B cell (primary cell): ENCODE data around the gene BAK1. TPM values are rescaled to one million over a fixed set of nuclear protein-coding genes. Genes with fewer than 3 reads are reported as not detected.

ENCODE experiments used
- ATAC-seq: fragments of 200-7000 bp; cut with Tn5 transposase; one replicate; pipeline ENCODE4 v1.10.0; 2021; ENCODE audit warnings: low read depth, mild to moderate bottlenecking, moderate number of reproducible peaks, moderate library complexity
- CTCF ChIA-PET: fragments of 350-600 bp; sonication (Branson Sonifier 250); formaldehyde crosslinking; loops from one replicate; lab custom pipeline; 2021; ENCODE audit warnings: antibody characterized with exemption, inconsistent platforms; lab: Charles Lee
- POLR2A ChIA-PET: fragments of 350-600 bp; sonication (Branson Sonifier 250); formaldehyde crosslinking; loops from one replicate; lab custom pipeline; 2021; ENCODE audit warnings: antibody characterized with exemption; lab: Charles Lee
- DNase-seq: peaks from one replicate; pipeline ENCODE4 v3.0.0; 2013
- H2AFZ ChIP-seq: 2 replicates; pipeline ENCODE4 v1.6.1; 2012; ENCODE audit warnings: mild to moderate bottlenecking, low read depth, low read length; ENCODE audit not compliant: insufficient read depth, poor library complexity, severe bottlenecking
- H3K27ac ChIP-seq, 2 donors: 1 replicate in 1 of 2; 2 replicates in 1 of 2; pipeline ENCODE4 v1.5.1; 2012 to 2013; ENCODE audit warnings: low read length in 2 of 2, mild to moderate bottlenecking in 2 of 2, moderate library complexity in 1 of 2
- H3K27me3 ChIP-seq, 4 experiments: fragments of 200-600 bp in 1 of 4; sonication (generic) in 1 of 4; replicated peaks in 1 of 4; 1 replicate in 2 of 4; 2 replicates in 2 of 4; pipeline versions ENCODE4 v1.6.1 to v1.7.0; 2013 to 2016; ENCODE audit warnings: low read length in 3 of 4, mild to moderate bottlenecking in 2 of 4, mixed read lengths in 1 of 4, moderate library complexity in 1 of 4; ENCODE audit not compliant: insufficient read depth in 4 of 4, control insufficient read depth in 3 of 4; ENCODE audit errors: control extremely low read depth in 1 of 4
- H3K36me3 ChIP-seq, 2 experiments: replicated peaks in 1 of 2; 1 replicate in 1 of 2; 2 replicates in 1 of 2; pipeline versions ENCODE4 v1.6.1 to v1.7.1; 2013; ENCODE audit warnings: low read length in 1 of 2; ENCODE audit not compliant: insufficient read depth in 2 of 2, control insufficient read depth in 1 of 2; ENCODE audit errors: control extremely low read depth in 1 of 2, extremely low read depth in 1 of 2
- H3K4me1 ChIP-seq, 2 donors: fragments of 200-600 bp in 1 of 2; sonication (generic) in 1 of 2; 1 replicate in 1 of 2; 2 replicates in 1 of 2; pipeline versions ENCODE4 v1.5.1 to v1.6.1; 2013 to 2017; ENCODE audit warnings: low read length in 2 of 2; ENCODE audit not compliant: control insufficient read depth in 2 of 2, insufficient read depth in 2 of 2
- H3K4me2 ChIP-seq: replicated peaks from 2 replicates; pipeline ENCODE3; 2012; ENCODE audit warnings: mild to moderate bottlenecking, low read depth, low read length; ENCODE audit not compliant: poor library complexity, severe bottlenecking
- H3K4me3 ChIP-seq, 5 experiments: fragments of 200-600 bp in 1 of 5; sonication (generic) in 1 of 5; 1 replicate in 3 of 5; 2 replicates in 2 of 5; pipeline versions ENCODE4 v1.5.1 to v1.7.0; 2011 to 2016; ENCODE audit warnings: low read length in 4 of 5, mild to moderate bottlenecking in 4 of 5, low read depth in 2 of 5, control low read depth in 1 of 5, moderate library complexity in 1 of 5; ENCODE audit not compliant: insufficient read depth in 1 of 5; ENCODE audit errors: control extremely low read depth in 1 of 5, extremely low read depth in 1 of 5
- H3K79me2 ChIP-seq: fragments of 200-600 bp; sonication (generic); one replicate; pipeline ENCODE4 v1.6.0; 2016; ENCODE audit warnings: low read length; ENCODE audit not compliant: control insufficient read depth, insufficient read depth
- H3K9ac ChIP-seq: fragments of 200-600 bp; sonication (generic); 2 replicates; pipeline ENCODE4 v1.6.1; 2017; ENCODE audit warnings: mild to moderate bottlenecking, low read length, moderate library complexity
- H3K9me3 ChIP-seq, 3 donors: one replicate each; pipeline versions ENCODE4 v1.6.1 to v1.7.1; 2013; ENCODE audit warnings: low read length in 2 of 3; ENCODE audit not compliant: control insufficient read depth in 2 of 3, insufficient read depth in 1 of 3; ENCODE audit errors: control extremely low read depth in 1 of 3
- H4K20me1 ChIP-seq: 2 replicates; pipeline ENCODE4 v1.6.0; 2012; ENCODE audit warnings: mild to moderate bottlenecking, low read length; ENCODE audit not compliant: insufficient read depth, control insufficient read depth, poor library complexity, severe bottlenecking
- H3K27ac Mint-ChIP-seq: one replicate; pipeline ENCODE4 v1.8.0; 2021; ENCODE audit warnings: mixed read lengths
- H3K27me3 Mint-ChIP-seq: one replicate; pipeline ENCODE4 v1.8.0; 2021; ENCODE audit warnings: mixed read lengths
- H3K4me1 Mint-ChIP-seq: one replicate; pipeline ENCODE4 v1.8.0; 2021; ENCODE audit warnings: mixed read lengths
- H3K4me3 Mint-ChIP-seq: one replicate; pipeline ENCODE4 v1.8.0; 2021; ENCODE audit warnings: mixed read lengths
- H3K9me3 Mint-ChIP-seq: one replicate; pipeline ENCODE4 v1.8.0; 2022; ENCODE audit warnings: mixed read lengths; ENCODE audit not compliant: insufficient read depth
- EZH2 ChIP-seq: IDR thresholded peaks from 2 replicates; pipeline ENCODE4 v1.6.1; 2012; ENCODE audit warnings: borderline replicate concordance, low read depth, mild to moderate bottlenecking, moderate library complexity, low read length; ENCODE audit not compliant: insufficient read depth, poor library complexity, severe bottlenecking
- WGBS: methylation state at CpG from one replicate; pipeline ENCODE4 v1.1.5; 2013; ENCODE audit warnings: missing lambda C conversion rate; ENCODE audit not compliant: insufficient coverage; 5-methylcytosine and 5-hydroxymethylcytosine counted together
- intact Hi-C: fragments of 100-400 bp; cut with micrococcal nuclease; formaldehyde crosslinking; loops from one replicate; pipeline ENCODE4 v1.10.0; 2022
- polyA plus RNA-seq: library from polyadenylated mRNA; depleted of rRNA; stranded (reverse); fragments of >200 nt; gene quantifications from 2 replicates; pipeline ENCODE4 v1.2.3, GENCODE V29; 2012
- total RNA-seq, 2 donors: library from RNA; stranded (reverse); fragments of 120-200 nt in 1 of 2; gene quantifications; 1 replicate in 1 of 2; 2 replicates in 1 of 2; pipeline versions ENCODE4 v1.2.3 to v1.2.4, GENCODE V29; 2013 to 2022
- TF ChIP-seq, protein P1 (sequence below): fragments of 200-600 bp; IDR thresholded peaks from one replicate; pipeline ENCODE4 v1.8.0; 2022; ENCODE audit warnings: antibody characterized with exemption, mild to moderate bottlenecking

Gene BAK1
- total and polyA plus RNA-seq, 2 donors (not counting 1 experiment from before 2014, with no cell fraction given): 23.3 to 34.3 TPM

DNA sequence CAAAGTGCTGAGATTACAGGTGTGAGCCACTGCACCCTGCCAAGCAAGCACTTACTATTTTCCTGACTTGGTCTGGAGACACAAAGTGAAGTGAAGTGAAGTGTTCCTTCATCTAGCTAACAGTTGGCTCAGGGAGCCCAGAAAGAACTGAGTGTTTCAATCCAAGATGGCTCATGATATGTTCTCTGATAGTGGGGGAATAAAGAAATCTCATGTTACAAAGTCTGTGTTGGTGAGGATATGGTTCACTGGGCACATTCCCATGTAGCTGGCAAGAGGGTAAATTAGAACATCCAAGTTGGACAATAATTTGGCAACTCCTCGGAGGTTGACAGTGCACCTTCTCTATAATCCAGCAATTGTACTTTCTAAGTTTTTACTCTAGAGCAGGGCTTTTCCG lies 36.0 kb upstream of the BAK1 start:
- ChIA-PET CTCF (interaction anchor here (1.9 kb wide), 1 partner anchor 9 kb away, joined by 7 read pairs; no protein-coding TSS in a partner anchor), POLR2A (no interaction called here)
- ATAC-seq (no peak), DNase-seq (no peak)
- Histone ChIP-seq H3K36me3 (no peaks in the 10 kb centered on the region), H3K9me3 (peaks cover 0 to 5% (median 0%) of the 10 kb centered on the region in 3 donors), H3K4me1 (peaks cover 6 to 9% of the 10 kb centered on the region in 2 donors), H2AFZ (no peak overlapping the region), H3K79me2 (peaks cover 5% of the 10 kb centered on the region), H3K4me3 (no peak overlapping the region), H3K27me3 (no peaks in the 10 kb centered on the region), H3K4me2 (no peak overlapping the region), H3K9ac (no peak overlapping the region), H4K20me1 (no peaks in the 10 kb centered on the region), H3K27ac (no peak overlapping the region)
- no peaks in the 10 kb centered on the region for H3K27me3 Mint-ChIP-seq
- no CpG with 5 or more reads among the region's 2 CpGs for WGBS
- H3K4me1 Mint-ChIP-seq: peaks cover 14% of the 10 kb centered on the region
- H3K4me3 Mint-ChIP-seq: no peak overlapping the region
- intact Hi-C loops: no loop called here
- no peaks in the 10 kb centered on the region for H3K9me3 Mint-ChIP-seq
- H3K27ac Mint-ChIP-seq: no peak overlapping the region
- TF ChIP-seq, protein P1, sequence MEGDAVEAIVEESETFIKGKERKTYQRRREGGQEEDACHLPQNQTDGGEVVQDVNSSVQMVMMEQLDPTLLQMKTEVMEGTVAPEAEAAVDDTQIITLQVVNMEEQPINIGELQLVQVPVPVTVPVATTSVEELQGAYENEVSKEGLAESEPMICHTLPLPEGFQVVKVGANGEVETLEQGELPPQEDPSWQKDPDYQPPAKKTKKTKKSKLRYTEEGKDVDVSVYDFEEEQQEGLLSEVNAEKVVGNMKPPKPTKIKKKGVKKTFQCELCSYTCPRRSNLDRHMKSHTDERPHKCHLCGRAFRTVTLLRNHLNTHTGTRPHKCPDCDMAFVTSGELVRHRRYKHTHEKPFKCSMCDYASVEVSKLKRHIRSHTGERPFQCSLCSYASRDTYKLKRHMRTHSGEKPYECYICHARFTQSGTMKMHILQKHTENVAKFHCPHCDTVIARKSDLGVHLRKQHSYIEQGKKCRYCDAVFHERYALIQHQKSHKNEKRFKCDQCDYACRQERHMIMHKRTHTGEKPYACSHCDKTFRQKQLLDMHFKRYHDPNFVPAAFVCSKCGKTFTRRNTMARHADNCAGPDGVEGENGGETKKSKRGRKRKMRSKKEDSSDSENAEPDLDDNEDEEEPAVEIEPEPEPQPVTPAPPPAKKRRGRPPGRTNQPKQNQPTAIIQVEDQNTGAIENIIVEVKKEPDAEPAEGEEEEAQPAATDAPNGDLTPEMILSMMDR: no peak
- no peak for TF ChIP-seq EZH2

DNA sequence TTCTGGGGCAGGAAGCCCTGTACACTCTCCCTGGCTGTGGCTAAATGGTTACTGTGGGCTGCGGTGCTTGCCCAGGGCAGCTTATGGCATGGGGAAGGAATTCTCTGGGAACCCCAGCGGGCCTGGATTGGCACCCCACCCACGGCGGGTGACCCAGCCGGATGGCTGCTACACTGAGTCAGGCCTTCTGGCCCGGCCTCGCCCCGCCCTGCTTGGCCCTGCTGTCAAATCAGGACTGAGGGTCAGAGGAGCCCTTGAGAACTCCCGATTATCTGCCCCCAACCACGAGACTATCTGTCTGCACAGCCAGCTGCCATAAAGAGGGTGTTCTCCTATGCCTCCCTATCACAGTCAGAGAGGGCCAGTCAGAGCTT lies 33.7 kb upstream of the BAK1 start:
- Histone ChIP-seq H4K20me1 (no peaks in the 10 kb centered on the region), H3K9me3 (peaks cover 0 to 5% (median 0%) of the 10 kb centered on the region in 3 donors), H3K27ac (no peak overlapping the region), H3K4me1 (peaks cover 3 to 10% of the 10 kb centered on the region in 2 donors), H3K79me2 (no peaks in the 10 kb centered on the region), H2AFZ (no peak overlapping the region), H3K4me2 (no peak overlapping the region), H3K36me3 (no peaks in the 10 kb centered on the region), H3K4me3 (no peak overlapping the region), H3K9ac (no peak overlapping the region), H3K27me3 (no peaks in the 10 kb centered on the region)
- 93% methylated on average over 8 of the region's 10 CpGs for WGBS
- CTCF ChIA-PET: interaction anchor here (1.0 kb wide), 1 partner anchor 24 kb away, joined by 4 read pairs; no protein-coding TSS in a partner anchor
- peaks cover 16% of the 10 kb centered on the region for H3K4me1 Mint-ChIP-seq
- no peaks in the 10 kb centered on the region for H3K9me3 Mint-ChIP-seq
- POLR2A ChIA-PET: no interaction called here
- DNase-seq: no peak
- ATAC-seq: no peak
- no peaks in the 10 kb centered on the region for H3K27me3 Mint-ChIP-seq
- H3K4me3 Mint-ChIP-seq: no peak overlapping the region
- no peak for TF ChIP-seq EZH2
- TF ChIP-seq, protein P1: no peak
- intact Hi-C loops: no loop called here
- H3K27ac Mint-ChIP-seq: no peak overlapping the region
